Fibroblast of the aortic adventitia (primary cell): ENCODE results near the gene SLC5A11. TPM values are rescaled to one million over a fixed set of nuclear protein-coding genes. Genes with fewer than 3 reads are reported as not detected.

ENCODE experiments used
- DNase-seq: peaks from one replicate; pipeline ENCODE4 v3.0.0-alpha.2; 2010; ENCODE audit warnings: low read depth
- H3K4me3 ChIP-seq: 2 replicates; pipeline ENCODE4 v1.5.1; 2011; ENCODE audit warnings: low read depth, mild to moderate bottlenecking, control low read depth, low read length, moderate library complexity
- total RNA-seq: library from RNA; depleted of rRNA; stranded (reverse); fragments of >200 nt; gene quantifications from 2 replicates; pipeline ENCODE4 v1.2.3, GENCODE V29; 2012; ENCODE audit warnings: low replicate concordance
- TF ChIP-seq, protein P1 (sequence below): IDR thresholded peaks from 2 replicates; pipeline ENCODE4 v1.5.1; 2011; ENCODE audit warnings: mild to moderate bottlenecking, low read length, control low read depth, inconsistent platforms; ENCODE audit not compliant: insufficient read depth

Gene SLC5A11
- total RNA-seq, 1 donor, result not detected

DNA sequence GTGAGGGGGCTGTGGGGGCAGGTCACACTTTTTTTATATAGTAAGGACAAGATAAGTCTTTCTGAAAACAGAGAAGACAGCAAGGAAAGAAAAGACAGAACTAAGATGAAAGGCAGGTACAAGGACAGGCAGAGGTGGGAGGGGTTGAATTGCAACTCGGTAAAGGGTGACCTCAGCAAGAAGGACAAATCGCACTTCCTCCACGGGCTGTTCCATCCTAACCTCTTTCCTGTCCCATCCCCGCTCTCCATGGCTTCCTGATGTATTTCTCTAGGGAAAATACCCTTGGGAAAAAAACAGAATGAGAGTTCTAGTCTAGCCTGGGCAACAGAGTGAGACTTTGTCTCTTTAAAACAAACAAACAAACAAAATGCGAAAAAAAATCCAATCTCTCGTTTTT lies 112.1 kb downstream of the SLC5A11 start:
- TF ChIP-seq, protein P1, sequence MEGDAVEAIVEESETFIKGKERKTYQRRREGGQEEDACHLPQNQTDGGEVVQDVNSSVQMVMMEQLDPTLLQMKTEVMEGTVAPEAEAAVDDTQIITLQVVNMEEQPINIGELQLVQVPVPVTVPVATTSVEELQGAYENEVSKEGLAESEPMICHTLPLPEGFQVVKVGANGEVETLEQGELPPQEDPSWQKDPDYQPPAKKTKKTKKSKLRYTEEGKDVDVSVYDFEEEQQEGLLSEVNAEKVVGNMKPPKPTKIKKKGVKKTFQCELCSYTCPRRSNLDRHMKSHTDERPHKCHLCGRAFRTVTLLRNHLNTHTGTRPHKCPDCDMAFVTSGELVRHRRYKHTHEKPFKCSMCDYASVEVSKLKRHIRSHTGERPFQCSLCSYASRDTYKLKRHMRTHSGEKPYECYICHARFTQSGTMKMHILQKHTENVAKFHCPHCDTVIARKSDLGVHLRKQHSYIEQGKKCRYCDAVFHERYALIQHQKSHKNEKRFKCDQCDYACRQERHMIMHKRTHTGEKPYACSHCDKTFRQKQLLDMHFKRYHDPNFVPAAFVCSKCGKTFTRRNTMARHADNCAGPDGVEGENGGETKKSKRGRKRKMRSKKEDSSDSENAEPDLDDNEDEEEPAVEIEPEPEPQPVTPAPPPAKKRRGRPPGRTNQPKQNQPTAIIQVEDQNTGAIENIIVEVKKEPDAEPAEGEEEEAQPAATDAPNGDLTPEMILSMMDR, result no peak
- no peak overlapping the region for H3K4me3 ChIP-seq
- DNase-seq, result no peak

Other genes starting within 250 kb of the SLC5A11 start
- gene TNRC6A, start 116.3 kb upstream of the SLC5A11 start, total RNA-seq, result 29.0 and 32.2 TPM in 2 replicates
- gene ARHGAP17, start 169.4 kb downstream of the SLC5A11 start, total RNA-seq, result 54.0 and 72.9 TPM in 2 replicates